Amniotic epithelial cell (primary cell): ENCODE results near the gene SPEG.

ENCODE experiments used
- DNase-seq: peaks from one replicate; pipeline ENCODE4 v3.0.0-alpha.2; 2010; ENCODE audit warnings: low read depth

Gene SPEG

DNA sequence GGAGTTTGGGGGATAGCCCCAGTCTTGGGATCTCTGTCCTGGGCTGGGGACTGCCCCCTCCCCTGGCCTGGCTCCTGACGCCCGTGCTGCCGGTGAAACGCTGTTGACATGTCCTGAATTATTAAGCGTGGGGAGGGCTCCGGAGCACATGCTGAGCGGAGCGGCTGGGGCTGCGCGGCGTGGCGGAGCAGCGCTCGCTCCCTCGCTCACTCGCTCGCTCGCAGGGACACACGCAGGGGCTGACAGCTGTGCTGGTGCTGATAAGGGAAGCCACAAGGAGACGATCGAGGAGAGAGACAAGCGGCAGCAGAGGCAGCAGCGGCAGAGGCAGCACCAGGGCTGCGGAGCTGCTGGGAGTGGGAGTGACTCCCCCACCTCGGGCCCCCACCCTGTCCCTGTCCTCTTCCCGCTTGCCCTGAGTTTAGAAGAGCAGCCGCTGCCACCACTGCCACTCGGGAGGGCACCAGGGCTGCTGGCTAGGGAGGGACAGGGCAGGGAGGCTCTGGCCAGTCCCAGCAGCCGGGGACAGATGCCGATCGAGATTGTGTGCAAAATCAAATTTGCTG, 79.6 kb downstream of the SPEG start, which contains the start of gene ASIC4:
TSS of gene ASIC4 (plus strand) at position 287 of the 566 bp plus-strand sequence. CDS start at position 530, 243 bp downstream.
- no peak for DNase-seq

DNA sequence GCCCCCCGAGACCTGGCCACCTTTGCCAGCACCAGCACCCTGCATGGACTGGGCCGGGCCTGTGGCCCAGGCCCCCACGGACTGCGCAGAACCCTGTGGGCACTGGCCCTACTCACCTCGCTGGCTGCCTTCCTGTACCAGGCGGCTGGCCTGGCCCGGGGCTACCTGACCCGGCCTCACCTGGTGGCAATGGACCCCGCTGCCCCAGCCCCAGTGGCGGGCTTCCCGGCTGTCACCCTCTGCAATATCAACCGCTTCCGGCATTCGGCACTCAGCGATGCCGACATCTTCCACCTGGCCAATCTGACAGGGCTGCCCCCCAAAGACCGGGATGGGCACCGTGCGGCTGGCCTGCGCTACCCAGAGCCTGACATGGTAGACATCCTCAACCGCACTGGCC, 80.2 kb downstream of the SPEG start:
- DNase-seq: no peak

DNA sequence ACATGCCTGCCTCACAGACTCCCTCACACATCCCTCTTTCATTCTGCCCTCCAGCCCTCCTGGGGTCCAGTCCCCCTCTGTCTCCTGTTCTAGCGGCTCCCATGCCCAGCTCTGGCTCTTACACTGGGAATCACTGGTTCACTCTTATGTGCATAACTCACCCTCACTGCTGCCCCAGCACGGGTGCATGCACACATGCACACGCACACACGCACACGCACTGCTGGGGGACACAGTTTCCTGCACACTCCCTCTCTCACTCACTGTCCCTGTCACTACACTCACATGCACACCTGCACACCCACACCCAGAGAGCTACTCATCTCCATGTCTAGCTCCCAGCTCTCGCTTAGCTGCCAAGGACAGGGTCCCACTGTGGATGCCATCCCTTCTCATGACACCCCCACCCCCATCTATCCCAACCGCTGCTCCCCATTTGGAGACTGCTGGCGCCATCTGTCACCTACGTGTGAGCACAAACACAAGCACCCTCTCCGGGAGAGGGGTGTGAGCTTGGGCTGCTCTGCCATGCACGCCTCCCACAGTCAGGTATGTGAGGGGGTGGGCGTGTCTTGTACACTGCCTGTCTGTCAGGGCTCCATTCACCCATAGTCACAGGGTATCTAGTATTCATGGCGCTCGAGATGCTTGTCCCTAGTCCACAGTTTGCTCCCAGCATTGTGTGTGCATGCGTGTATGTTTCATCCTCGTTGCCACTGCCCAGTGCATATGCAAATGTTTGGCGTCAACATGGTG, 81.4 kb downstream of the SPEG start:
- no peak for DNase-seq

DNA sequence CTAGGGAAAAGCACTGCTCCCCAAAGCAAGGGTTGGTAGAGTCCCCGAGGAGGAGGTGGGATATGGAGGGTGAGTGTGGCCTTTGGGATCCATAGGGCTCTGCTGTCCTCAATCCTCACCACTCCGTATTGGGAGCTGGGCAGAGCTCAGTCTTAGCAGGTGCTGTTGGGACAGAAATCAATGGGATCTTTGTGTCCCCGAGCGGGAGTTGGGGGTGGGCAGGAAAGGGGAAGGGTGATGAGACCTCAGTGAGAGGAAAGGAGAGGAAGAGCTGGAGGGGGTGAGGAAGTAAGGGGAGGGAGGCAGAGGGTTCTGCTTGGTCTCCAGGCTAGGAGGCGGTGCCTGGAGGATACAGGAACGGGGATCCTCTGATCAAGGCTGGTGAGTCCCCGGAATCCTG, 82.2 kb downstream of the SPEG start:
- DNase-seq: no peak

DNA sequence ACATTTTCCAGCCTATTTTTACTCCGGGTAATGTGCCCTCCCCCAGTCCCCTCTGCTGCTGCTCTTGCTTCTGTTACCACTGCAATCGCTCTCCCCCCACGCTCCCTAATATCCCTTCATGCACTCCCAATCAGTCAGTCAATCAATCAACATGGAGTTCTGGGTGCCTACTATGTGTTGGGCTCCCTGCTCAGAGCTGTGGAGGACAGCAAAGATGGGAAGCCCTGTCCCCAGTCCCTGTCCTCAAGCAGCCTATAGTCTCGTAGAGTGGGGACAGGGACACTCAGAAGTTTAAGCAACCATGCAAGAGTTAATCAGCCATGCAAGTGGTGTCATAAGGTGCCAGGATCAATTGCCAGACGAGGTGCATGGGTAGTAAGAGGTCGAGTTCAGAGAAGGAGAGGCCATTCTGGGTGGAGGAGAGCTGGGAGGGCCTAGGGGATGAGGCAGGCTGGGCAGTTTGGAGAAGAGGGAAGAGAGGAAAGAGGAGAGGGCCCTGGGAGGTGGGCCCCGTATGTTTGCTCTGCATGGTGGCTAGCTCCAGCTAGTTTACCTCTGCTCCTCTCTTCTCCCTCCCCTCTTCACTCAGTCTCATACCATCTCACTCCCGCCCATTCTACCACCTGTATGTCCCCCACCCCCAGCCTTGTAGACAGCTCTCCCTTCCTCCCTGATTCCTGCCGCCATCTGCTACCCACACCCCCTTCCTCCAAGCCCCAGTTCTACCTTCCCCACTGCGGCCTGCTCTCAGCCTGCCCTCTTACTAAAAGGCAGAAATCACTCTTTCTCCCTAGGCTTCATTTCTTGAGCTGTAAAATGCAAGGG, 83.5 kb downstream of the SPEG start:
- DNase-seq: no peak

DNA sequence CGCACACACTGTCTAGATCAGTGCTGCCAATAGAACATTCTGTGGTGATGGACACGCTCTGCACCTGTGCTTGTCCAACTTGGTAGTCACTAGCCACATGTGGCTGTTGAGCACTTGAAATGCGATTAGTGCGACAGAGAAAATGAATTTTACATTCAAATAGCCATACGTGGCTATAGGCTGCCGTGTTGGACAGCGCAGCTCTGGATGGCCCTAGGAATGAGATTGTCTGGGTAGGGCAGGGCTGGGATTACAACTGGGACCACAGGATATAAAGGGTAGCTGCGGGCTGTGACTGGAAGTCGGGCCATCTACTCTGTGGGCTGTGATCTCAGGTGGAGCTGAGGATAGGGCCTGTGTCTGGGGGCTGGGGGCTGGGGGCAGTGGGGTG, 84.9 kb downstream of the SPEG start:
- DNase-seq: no peak

DNA sequence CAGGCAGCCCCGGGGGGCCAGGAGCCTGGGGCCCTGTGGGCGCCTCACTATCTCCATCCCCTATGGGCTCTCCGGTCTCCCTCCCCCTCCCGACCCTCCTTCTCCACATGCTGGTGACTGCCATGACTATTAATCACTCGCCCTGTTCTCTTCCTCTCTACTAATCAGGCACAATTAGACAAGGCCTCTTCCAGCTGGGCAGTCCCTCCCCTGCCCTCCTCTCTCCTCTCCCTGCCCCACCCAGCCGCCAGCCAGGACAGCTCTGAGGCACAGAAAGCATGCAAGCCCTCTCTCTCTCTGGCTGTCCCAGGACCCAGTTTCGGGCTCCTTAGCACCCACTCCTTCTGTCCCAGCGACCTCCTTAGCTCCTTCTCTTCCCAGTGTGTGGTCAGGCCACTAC, 85.4 kb downstream of the SPEG start:
- no peak for DNase-seq

DNA sequence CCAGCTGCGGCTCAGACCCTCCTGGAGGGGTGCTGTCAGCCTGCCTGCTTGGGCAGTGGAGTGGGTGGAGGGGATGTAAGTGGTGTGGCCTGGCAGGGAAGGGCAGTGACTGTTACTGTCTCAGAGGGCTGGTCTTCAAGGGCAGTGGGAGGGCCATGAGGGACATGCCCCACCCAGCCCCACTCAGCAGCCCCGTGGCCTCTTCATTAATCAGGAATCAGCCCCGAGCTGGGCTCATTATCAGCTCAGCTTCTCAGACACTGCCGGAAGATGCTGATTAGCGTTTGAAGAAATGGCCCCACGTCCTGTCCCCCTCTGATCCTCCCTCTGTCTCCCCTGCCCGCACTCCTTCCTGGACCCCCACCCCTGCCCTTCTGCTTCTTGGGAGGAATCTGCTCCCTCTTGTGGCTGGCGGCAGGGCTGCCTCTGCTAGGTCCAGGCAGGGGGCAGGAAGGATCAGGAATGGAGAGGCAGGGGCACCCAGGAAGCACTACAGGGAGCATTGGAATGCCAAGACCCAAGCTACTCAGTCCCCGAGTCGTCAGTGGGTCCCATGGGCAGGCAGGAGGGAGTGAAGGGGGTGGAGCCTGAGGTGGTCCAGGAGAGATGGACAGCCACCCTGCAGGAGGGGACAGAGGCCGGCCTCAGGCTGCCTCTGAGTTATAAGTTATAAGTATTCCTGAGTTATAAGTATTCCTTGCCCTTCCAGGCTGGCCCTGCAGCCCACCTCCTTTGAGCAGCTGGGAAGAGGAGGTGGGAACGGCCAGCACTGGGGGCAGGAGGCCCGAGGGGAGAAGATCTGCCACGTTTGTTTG, 86.6 kb downstream of the SPEG start:
- DNase-seq: peak; percentile 51

DNA sequence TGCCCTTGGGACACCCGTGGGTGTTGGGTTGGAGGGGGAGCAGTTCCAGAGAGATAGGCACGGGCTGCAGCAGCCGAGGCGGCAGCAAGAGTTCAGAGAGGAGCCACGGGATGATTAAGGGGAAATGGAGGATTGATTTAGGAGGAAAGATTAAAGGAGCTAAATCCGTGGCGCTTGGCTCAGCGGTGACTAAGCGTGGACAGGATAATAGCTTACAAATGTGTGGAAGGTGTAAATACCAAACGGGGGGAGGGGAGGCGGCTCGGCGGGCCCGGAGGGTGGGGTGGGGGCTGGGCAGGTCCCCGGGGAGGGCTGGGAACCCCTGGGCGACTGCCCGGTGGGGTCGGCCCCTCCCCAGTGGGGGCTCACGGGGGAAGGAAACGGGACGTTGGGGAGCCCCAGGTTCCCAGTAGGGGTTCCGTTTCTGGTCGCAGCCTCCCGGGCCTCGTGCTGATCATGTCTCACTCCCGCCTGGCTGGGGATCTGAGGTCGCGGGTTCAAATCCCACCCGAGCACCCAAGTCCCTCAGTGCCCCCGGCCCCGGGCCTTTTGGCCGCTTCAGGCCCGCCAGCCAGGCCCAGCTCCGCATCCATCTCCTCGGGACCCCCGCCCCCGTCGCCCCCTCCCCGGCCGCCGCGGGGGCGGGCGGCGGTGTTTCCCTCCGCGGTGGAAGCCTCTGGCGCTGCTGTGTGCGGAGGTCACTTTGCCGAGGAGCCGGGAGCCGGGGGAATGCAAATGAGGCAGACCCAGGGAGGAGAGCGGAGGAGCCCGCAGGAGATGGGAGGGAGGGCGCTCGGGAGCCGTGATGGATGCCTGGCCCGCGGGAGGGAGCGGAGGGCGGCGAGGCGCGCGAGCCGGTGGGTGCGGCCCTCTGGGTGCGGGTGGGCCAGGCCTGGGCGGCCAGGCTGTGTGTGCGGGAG, 87.7 kb downstream of the SPEG start:
- peak; percentile 92 for DNase-seq

DNA sequence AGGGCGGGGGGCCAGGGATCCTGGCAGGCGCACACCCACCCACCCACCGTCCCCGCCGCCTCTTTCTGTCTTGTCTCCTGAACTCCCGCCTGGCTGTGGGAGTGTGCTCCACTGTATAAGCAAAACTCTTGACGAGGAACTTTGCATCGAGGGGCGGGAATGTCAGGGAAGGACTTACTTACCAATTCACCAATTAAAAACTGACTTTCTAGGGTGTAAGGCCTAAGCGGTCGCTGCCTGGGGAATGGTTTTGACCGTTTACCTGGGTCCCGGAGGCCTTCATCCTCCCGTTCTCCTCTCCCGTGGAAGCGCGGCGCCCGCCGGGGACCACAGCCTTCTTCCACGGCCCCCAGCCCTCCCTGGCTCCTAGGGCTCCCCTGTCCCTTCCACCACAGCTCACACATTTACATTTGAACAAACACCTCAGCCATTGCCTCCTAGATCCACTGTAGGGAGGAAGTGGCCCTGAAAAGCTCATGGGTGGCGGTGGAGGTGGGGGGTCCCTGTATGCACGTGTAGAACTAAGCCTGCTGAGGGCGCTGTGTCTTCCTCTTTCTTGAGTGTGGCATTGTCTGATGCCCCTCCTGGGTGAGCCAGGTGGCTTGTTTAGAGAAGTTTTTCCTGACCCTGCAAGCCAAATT, 88.5 kb downstream of the SPEG start:
- peak; percentile 41 for DNase-seq

DNA sequence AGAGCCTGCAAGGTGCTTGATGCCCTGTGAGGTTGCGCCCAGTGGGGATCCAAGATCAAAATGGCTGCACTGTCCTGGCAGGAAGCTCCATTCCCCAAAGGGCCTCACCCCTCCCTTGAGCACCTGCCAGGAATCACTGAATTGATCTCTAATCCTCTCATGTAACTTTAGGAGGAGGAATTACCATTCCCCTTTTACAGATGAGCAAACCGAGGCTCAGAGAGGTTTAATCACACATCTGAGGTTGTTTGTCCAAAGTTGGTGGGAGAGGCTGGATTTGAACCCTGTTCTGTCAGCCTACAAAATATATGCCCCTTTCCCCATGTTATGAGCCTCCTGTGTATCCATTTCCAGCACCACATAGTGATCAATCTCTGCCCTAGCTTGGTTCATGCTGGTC, 90.2 kb downstream of the SPEG start:
- DNase-seq: no peak

DNA sequence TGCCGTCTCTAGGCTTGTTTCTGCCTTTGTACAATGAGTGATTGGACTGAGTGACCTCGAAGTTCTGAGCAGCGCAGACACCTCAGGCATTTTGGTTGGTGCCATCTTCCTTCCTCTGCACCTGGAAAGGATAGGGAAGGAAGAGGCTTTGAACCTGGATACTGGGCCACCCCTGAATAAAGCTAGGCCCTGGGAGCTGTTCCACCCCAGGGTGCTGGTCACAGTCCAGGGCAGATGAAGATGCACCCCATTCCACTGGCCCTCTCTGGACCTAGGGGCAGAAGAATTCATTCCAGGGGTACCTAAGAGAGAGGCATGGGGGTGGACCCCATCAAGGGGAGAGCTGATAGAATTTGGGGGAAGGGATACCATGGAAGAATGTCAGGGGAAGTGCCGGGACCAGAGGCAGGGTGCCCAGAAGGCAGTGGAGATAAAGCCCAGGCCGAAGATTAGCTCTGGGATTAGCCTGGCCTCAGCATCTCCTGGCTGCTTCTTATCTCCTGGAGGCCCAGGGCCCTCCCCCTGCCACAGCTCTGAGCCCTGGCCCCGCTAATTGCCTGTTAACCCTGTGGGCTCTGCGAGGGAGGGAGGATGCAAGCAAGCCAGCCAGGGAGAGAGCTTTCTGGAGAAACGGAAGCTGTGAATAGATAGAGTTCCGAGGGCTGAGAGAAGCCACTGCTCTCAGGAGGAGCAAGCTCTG, 91.0 kb downstream of the SPEG start:
- DNase-seq: peak; percentile 86

DNA sequence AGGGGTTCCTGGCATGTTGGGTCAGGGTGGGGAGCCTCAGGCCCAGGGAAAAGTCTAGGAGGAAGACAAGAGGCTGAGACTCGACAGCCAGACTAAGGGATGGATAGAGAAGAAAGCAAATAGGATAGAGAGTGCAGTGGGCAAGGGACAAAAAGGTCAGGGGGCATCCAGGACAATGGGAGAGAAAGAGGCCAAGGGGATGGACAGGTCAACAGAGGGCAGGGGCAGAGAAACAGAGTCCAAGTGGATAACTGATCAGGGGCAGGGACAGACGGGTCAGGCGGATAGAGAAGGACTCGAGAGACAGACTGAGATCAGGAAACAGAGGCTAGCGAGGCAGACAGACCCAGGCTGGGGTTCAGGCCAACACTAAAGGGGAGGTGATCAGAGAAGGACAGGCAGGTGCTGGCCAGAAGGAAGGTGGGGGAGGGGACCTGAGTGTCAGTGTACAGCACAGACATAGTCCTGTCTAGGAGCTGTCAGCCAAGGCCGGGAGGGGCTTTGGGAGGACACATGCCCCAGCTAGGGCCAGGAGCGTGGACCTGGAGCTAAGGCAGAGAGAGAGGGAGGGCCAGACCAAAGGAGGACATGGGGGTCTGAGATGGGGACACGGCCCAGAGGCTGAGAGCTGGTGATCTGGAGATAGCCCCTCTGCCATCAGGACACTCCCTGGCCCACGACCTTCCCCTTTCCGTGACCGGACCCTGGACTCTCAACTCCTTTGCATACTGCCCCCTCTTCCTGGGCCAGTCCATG, 91.9 kb downstream of the SPEG start:
- no peak for DNase-seq

DNA sequence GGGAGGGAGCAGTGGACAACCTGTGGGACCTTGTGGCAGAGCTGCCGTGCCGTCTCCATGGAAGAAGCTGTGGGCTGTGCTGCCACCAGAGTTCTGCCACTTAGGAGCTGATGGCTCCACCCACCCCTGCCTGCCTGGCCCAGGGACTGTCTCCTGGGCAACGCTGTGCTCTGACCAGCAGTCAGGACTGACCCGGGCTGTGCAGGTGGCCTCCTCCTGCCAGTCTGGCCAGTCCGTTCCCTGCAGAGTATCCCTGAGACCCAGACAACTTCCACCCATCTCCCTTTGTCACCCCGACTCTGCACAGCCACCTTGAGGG, 92.4 kb downstream of the SPEG start:
- no peak for DNase-seq

DNA sequence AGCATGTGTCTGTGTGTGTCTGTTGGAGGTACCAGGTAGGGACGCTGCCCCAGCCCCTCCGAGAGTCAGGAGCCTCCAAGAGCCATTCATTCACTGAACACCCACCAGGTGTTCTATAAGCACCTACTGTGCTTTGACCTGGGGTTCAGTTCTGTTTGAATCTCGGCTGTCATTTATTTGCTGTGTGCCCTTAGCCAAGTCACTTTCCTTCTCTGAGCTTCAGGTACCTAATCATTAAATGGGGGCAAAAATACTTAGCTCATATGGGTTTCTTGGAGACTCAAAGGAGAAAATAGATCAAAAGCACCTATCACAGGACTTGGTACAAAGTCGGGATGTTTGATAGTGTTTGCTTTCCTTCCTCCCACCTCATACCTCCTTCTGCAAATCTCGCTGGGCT, 92.8 kb downstream of the SPEG start:
- DNase-seq: no peak

DNA sequence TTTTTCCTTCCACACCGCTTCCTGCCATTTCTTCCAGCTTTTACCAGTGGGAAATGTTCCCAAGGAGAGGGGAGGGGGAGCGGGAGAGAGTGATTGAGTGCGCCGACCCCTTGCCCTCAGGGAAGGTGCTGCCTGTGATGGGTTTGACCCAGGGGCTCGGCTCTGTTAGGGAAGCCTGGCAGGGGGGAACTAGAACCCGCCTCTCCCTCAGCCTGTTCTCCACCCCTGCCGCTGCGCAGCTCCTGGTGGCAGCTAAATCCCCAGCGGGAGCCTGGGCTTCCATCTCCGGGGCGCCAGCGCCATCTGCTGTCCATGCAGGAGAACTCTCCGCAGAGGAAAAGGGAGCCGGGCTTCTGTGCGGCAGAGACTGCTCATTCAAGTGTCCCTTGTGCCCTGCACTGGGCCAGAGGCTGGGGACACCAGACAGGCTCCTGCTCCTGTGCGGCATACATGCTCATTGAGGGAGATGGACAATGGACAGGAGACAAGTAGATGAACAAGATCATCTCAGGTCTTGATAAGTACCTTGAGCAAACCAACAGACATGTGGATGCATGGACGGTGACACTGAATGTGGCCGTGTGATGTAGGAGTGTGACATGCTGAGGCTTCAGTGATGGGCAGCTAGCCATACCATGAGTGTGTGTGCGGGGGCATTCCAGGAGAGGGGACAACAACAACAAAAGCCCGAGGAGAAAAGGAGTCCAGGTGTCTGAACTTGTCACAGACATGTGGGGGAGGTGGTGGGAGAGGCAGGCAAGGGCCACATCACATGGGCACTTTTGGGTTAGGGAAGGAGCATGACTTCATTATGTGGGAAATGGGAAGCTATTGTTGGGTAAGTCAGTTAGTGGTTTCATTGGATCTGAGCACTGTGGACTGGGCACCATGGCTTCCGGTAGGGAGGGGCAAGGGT, 95.7 kb downstream of the SPEG start:
- DNase-seq: peak; percentile 68

DNA sequence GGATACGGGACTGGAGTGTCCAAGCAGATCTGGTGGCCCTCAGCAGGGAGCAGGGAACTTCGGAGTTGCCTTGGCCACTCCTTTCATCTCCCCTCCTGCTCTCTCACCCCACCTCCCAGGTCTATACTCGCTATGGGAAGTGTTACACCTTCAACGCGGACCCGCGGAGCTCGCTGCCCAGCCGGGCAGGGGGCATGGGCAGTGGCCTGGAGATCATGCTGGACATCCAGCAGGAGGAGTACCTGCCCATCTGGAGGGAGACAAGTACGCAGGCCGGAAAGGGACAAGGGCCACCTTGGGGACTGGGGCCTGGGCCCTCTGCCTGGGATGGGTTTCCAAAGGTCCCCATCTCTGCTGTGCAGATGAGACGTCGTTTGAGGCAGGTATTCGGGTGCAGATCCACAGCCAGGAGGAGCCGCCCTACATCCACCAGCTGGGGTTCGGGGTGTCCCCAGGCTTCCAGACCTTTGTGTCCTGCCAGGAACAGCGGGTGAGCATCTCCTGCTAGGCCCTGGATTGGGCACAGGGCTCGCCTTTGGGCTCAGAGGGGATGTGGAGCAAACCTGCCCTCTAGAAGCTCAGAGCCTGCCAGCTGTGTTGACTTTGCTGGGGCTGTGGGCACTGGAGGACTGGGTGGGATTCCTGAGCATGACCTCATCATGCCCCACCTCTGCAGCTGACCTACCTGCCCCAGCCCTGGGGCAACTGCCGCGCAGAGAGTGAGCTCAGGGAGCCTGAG, 97.2 kb downstream of the SPEG start:
- no peak for DNase-seq

DNA sequence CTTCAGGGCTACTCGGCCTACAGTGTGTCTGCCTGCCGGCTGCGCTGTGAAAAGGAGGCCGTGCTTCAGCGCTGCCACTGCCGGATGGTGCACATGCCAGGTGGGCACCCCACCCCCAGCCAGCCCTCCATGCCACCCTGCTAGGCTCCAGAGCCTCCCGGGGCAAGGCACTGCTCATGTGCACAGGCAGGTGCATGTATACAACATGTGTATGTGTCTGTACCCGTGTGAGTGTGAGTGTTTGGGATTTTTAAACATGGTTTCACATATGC, 97.7 kb downstream of the SPEG start:
- DNase-seq: no peak
